Prostate gland (tissue), 2 donors: ENCODE results near the gene TMEM235. TPM values are rescaled to one million over a fixed set of nuclear protein-coding genes. Genes with fewer than 3 reads are reported as not detected.

Experiments
- DNase-seq: peaks from one replicate; pipeline ENCODE4 v3.0.0-alpha.2; 2019; ENCODE audit warnings: low spot score
- H3K27ac ChIP-seq, 2 donors: fragments of 200-600 bp; sonication (generic); 2 replicates each; pipeline ENCODE4 v1.5.1; 2017 to 2019
- H3K27me3 ChIP-seq: fragments of 200-600 bp; sonication (generic); replicated peaks from 2 replicates; pipeline ENCODE4 v1.5.1; 2019; ENCODE audit not compliant: insufficient read depth
- H3K36me3 ChIP-seq, 2 donors: fragments of 200-600 bp; sonication (generic); 1 replicate in 1 of 2; 2 replicates in 1 of 2; pipeline versions ENCODE4 v1.5.1 to v1.8.1; 2017 to 2019
- H3K4me1 ChIP-seq: fragments of 200-600 bp; sonication (generic); replicated peaks from 2 replicates; pipeline ENCODE4 v1.5.1; 2019
- H3K4me3 ChIP-seq, 2 donors: fragments of 200-600 bp; sonication (generic); 2 replicates each; pipeline ENCODE4 v1.5.1; 2017 to 2019
- H3K9me3 ChIP-seq: fragments of 200-600 bp; sonication (generic); 2 replicates; pipeline ENCODE4 v1.5.1; 2017
- POLR2A ChIP-seq: fragments of 450-650 bp; IDR thresholded peaks from one replicate; pipeline ENCODE4 v1.6.1; 2016; ENCODE audit warnings: antibody characterized with exemption, mild to moderate bottlenecking
- POLR2AphosphoS5 ChIP-seq: sonication (generic); formaldehyde crosslinking; IDR thresholded peaks from one replicate; pipeline ENCODE4 v1.6.1; 2017; ENCODE audit warnings: antibody characterized with exemption
- WGBS: methylation state at CpG from one replicate; pipeline ENCODE4 v1.1.5; 2018; 5-methylcytosine and 5-hydroxymethylcytosine counted together
- intact Hi-C: fragments of 100-400 bp; cut with DNase I; formaldehyde crosslinking; loops from one replicate; pipeline ENCODE4 v1.14.2; 2022
- total RNA-seq, 2 donors: library from RNA; depleted of rRNA; stranded (reverse); fragments of >200 nt; gene quantifications; one replicate each; pipeline ENCODE4 v1.1.0, GENCODE V29; 2016
- TF ChIP-seq, protein P1 (sequence below), 4 experiments: fragments of 200-600 bp in 2 of 4; fragments of 450-650 bp in 2 of 4; sonication (generic) in 2 of 4; IDR thresholded peaks; 1 replicate in 3 of 4; 2 replicates in 1 of 4; pipeline ENCODE4 v1.5.1; 2016 to 2019; ENCODE audit warnings: antibody characterized with exemption in 4 of 4, mild to moderate bottlenecking in 2 of 4, moderate library complexity in 2 of 4

TMEM235 gene
- total RNA-seq, 2 donors from 2014 or later: not detected

DNA sequence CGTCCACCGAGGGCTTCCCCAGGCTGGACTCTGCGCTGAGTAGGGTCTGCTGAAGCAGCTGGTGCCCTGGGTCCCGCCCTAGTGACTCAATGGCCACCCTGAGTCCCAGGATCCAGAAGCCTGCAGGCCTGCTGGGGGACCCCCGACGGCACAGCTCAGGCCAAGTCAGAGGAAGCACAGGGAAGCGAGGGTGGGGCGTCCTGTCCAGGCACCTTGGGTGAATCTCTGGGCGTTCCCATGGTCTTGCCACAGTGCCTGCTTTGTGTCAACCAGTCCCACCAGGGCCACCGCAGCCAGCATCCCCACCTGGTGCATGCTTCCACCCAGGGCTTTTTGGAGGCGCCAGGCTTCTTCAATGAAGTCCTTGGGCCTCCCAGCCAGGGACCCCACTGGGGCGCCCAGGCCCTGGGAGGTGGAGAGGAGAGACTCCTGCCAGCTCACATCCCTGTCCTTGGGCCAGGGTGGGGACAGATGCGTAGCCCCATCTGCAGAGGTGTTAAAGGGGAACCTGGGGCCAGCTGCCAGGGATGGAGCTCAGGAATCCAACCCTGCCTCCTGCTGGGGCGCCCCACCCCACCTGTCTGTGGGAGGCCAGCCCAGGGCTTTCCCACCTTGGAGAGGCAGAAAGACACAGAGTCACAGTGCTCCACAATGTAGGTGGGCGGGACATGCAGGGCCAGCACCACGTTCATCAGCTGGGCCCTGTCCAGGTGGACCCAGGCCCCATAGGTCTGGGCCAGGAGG lies 17.8 kb downstream of the TMEM235 start:
- Histone ChIP-seq H3K27ac (no peak overlapping the region), H3K36me3 (no peaks in the 10 kb centered on the region)
- 81% methylated on average over 16 of the region's 16 CpGs for WGBS

DNA sequence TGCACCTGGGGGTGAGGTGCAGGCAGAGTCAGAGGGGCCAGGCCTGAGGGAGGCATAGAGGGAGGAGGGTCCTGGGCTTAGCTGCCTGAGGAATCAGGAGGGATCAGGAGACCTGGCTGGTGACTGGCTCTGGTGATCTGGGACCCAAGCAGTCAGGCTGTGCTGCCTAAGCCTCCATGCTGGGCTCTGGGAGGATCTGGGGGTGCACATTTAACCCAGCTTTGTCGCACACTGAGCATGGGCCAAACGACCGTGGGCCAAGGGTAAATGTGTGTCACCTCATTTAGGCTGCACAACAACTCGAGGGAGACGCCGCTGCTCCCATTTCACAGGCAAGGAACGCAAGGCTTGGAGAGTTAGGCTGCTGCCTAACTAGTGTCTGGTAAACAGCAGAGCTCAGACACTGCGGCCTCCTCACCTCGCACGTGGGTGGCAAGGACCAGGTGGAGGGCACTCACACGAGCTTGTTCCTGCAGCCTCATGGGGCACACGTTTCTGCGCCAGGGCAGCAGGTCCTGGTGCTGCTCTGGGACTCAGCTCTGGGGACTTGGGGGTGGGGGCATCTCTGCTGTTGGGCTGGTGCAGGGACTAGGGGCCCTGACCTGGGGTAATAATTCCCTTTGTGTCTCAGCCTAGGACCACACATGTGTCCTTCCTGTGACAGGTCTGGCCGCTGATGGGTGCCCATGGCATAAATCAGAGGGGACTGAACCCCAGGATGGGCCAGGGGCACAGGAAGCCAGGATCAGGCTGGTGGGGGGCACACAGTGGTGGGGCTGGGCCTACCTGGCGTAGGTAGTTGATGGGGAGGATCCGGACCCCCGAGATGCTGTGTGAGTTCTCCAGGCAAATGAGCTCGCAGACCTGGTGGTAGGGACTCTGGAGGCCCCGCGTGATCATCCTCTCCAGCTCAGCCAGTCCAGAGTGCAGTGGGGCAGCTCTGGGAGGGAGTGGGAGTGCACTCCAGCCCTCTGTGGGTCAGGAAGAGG lies 18.7 kb downstream of the TMEM235 start:
- DNase-seq: no peak
- H3K4me3 ChIP-seq: no peak overlapping the region

More for the DNA sequence above, 17.8 kb downstream of the TMEM235 start:
- intact Hi-C loops: no loop called here
- no peaks in the 10 kb centered on the region for H3K9me3 ChIP-seq
- no peak overlapping the region for H3K4me3 ChIP-seq
- no peaks in the 10 kb centered on the region for H3K4me1 ChIP-seq
- TF ChIP-seq POLR2A: no peak
- no peak for TF ChIP-seq POLR2AphosphoS5
- TF ChIP-seq, protein P1, sequence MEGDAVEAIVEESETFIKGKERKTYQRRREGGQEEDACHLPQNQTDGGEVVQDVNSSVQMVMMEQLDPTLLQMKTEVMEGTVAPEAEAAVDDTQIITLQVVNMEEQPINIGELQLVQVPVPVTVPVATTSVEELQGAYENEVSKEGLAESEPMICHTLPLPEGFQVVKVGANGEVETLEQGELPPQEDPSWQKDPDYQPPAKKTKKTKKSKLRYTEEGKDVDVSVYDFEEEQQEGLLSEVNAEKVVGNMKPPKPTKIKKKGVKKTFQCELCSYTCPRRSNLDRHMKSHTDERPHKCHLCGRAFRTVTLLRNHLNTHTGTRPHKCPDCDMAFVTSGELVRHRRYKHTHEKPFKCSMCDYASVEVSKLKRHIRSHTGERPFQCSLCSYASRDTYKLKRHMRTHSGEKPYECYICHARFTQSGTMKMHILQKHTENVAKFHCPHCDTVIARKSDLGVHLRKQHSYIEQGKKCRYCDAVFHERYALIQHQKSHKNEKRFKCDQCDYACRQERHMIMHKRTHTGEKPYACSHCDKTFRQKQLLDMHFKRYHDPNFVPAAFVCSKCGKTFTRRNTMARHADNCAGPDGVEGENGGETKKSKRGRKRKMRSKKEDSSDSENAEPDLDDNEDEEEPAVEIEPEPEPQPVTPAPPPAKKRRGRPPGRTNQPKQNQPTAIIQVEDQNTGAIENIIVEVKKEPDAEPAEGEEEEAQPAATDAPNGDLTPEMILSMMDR (IDR thresholded peaks at IDR 0.05): no peak
- no peaks in the 10 kb centered on the region for H3K27me3 ChIP-seq
- DNase-seq: no peak

DNA sequence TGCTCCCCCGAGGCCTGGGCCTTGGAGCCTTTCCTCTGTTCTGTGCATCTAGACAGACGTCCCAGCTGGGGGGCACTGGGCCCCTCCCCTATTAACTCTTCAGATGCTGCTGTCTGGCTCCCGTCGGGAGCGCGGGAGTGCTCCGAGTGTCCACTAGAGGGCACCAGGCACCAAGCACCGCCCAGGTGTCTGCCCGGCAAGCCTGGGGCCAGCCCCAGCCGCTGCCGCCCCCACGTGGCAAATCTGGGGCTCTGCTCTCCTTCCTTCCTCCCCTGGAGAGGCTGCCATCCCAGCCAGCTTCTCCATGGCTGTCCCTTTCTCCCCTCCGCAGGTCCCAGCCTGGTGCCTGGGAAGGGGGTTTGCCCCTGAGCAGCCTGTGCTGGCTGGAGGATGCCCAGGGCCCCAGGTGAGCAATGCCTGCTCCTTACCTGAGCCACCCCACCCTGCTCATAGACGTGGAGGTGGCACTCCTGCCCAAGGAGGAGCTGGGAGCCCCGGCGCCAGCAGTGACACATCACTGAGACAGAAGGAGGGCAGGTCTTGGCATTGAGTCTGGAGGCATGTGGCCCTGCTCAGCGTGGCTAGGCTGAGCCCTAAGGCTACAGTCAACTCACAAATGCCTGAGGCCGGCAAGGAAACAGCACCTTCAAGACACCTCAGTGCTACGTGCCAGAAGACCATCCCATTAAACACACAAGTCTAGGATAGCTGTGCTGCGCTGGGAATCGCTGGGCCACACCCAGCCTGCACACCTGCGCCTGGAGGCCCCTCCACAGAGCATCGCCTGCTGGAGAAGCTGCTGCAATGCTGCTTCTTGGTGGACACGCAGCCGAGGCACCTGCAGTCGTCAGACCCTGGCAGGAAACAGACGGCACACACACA lies 19.7 kb downstream of the TMEM235 start:
- intact Hi-C loops: loop anchor here (2.0 to 5.0 kb wide), 3 partner anchors 139 to 229 kb away; no protein-coding TSS in a partner anchor
- TF ChIP-seq POLR2AphosphoS5 (peak; percentile 86), POLR2A (no peak)
- TF ChIP-seq, protein P1 (IDR thresholded peaks at IDR 0.05): peak; percentile 95 to 100 (median 99)
- Histone ChIP-seq H3K9me3 (no peaks in the 10 kb centered on the region), H3K36me3 (no peaks in the 10 kb centered on the region), H3K4me1 (no peaks in the 10 kb centered on the region), H3K27ac (peak overlapping the region in 1 of 2 donors; percentile 48), H3K4me3 (no peak overlapping the region), H3K27me3 (no peaks in the 10 kb centered on the region)
- 11% methylated on average over 23 of the region's 27 CpGs for WGBS
- peak; percentile 77 for DNase-seq

More for the DNA sequence above, 18.7 kb downstream of the TMEM235 start:
- H3K27me3 ChIP-seq: no peaks in the 10 kb centered on the region
- no peak overlapping the region for H3K27ac ChIP-seq
- H3K4me1 ChIP-seq: no peaks in the 10 kb centered on the region
- H3K36me3 ChIP-seq: no peaks in the 10 kb centered on the region
- TF ChIP-seq, protein P1 (IDR thresholded peaks at IDR 0.05): no peak
- TF ChIP-seq POLR2A: no peak
- TF ChIP-seq POLR2AphosphoS5: no peak
- no peaks in the 10 kb centered on the region for H3K9me3 ChIP-seq
- 75% methylated on average over 19 of the region's 20 CpGs for WGBS
- intact Hi-C loops: loop anchor here (2.0 to 5.0 kb wide), 3 partner anchors 138 to 228 kb away; no protein-coding TSS in a partner anchor

- Histone ChIP-seq H3K4me3 (no peak overlapping the region), H3K4me1 (no peaks in the 10 kb centered on the region), H3K36me3 (no peaks in the 10 kb centered on the region), H3K27ac (peak overlapping the region in 1 of 2 donors; percentile 48), H3K9me3 (no peaks in the 10 kb centered on the region), H3K27me3 (no peaks in the 10 kb centered on the region)
- TF ChIP-seq POLR2A (no peak), POLR2AphosphoS5 (no peak)
- TF ChIP-seq, protein P1 (IDR thresholded peaks at IDR 0.05): no peak
- WGBS: 47% methylated on average over 6 of the region's 6 CpGs
- intact Hi-C loops: loop anchor here (2.0 to 5.0 kb wide), 3 partner anchors 139 to 229 kb away; no protein-coding TSS in a partner anchor
- no peak for DNase-seq
Observed at GRCh38 chr17:78251773-78252103, 20.3 kb downstream of the TMEM235 start.
